Posterior vena cava (tissue), 2 donors: Measurements from ENCODE around the gene ETF1. TPM values are rescaled to one million over a fixed set of nuclear protein-coding genes. Genes with fewer than 3 reads are reported as not detected.

Experiments
- total RNA-seq, 2 donors: library from RNA; stranded (reverse); fragmentation: NEBNext Ultra II Directional; extraction: Animal tissue kit (Norgen Biotek cat#: 25700); gene quantifications; one replicate each; pipeline ENCODE4 v1.2.1, GENCODE V29; 2021
- donor health status: DM: yes; HTN: yes; CAD: no.
- donor health status: DM: yes; HTN: yes; CAD: no.

ETF1 gene
- total RNA-seq, 2 donors from 2014 or later: 97.2 to 118 TPM

Other genes with a start within 250 kb of the ETF1 start
- gene CDC25C, start 211.4 kb downstream of the ETF1 start, total RNA-seq: not detected
- gene FAM53C, start 205.0 kb downstream of the ETF1 start, total RNA-seq: 10 to 100 TPM; 18.7 to 20.7 TPM
- 10 to 100 TPM; 49.7 to 54.5 TPM for gene KDM3B, start 190.6 kb downstream of the ETF1 start, total RNA-seq
- gene REEP2, start 104.2 kb downstream of the ETF1 start, total RNA-seq: 10 to 100 TPM; 12.5 to 13.0 TPM
- 100 to 1,000 TPM; 115 to 412 TPM for gene EGR1, start 77.8 kb downstream of the ETF1 start, total RNA-seq
- 100 to 1,000 TPM; 141 to 160 TPM for gene HSPA9, start 32.2 kb upstream of the ETF1 start, total RNA-seq
- 100 to 1,000 TPM; 361 to 439 TPM for gene CTNNA1, start 210.2 kb upstream of the ETF1 start, total RNA-seq